HL-60 (cell line): ENCODE measurements around the gene ZNF827.

ENCODE experiments used
- CTCF ChIP-seq: IDR thresholded peaks from one replicate; pipeline ENCODE4 v1.5.1; 2011; ENCODE audit warnings: low read length, control low read depth, inconsistent platforms; ENCODE audit not compliant: insufficient read depth
- POLR2AphosphoS5 ChIP-seq: IDR thresholded peaks from 2 replicates; pipeline ENCODE4 v1.6.1; 2012; ENCODE audit warnings: low read depth

- no peak for TF ChIP-seq CTCF
- no peak for TF ChIP-seq POLR2AphosphoS5
These were observed 116.9 kb downstream of the ZNF827 start for GRCh38 chr4:145821766-145822165.
